ENCODE data around the gene SLC25A48.

SLC25A48 gene

DNA sequence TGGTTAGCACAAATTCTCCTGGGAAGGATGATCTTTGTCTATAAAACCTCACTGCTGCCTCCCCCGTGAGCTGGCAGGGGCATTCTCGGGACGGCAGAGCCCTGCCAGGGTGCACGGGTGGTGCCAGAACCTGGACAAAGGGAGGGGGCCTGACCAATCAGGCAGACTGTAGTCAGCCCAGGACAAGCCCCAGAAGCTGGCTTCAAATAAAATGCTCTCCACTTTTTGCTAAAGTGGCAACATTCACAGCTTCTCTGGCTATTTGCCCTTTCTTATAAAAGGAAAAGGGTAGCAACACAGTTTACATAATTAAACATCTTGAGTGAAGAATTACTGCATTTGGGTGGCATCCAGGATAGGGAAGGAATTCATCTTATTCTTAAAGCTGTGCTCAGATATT, 46.8 kb downstream of the SLC25A48 start:
- DNase-seq (ENCODE audit: low read depth, low spot score): no peak

- no peak for DNase-seq (ENCODE audit: low read depth, low spot score)
These were observed 47.4 kb downstream of the SLC25A48 start for GRCh38 chr5:135881819-135882218.

GRCh38 chr5:135883026-135883425, 48.6 kb downstream of the SLC25A48 start:
- DNase-seq (ENCODE audit: low read depth, low spot score): no peak

DNA sequence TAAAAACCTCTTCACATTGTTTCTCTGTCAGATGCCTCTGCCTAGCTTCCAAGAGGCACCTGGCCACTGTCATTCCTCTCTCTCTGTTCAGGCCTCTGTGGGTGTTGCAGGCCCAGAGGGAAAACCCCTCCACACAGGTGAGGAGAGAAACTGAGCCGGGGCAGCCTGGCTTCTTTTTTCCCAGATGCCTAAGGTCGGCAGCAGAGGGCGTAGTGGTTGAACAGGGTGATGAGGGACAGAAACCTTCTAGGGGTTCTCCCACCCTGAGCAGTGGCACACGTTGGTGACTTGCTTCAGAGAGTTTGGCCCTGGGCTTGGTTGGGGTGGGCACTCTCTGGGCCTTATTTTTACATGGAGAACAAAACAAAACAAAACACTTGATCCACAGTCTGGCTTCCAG, 49.0 kb downstream of the SLC25A48 start:
- no peak for DNase-seq (ENCODE audit: low read depth, low spot score)

DNA sequence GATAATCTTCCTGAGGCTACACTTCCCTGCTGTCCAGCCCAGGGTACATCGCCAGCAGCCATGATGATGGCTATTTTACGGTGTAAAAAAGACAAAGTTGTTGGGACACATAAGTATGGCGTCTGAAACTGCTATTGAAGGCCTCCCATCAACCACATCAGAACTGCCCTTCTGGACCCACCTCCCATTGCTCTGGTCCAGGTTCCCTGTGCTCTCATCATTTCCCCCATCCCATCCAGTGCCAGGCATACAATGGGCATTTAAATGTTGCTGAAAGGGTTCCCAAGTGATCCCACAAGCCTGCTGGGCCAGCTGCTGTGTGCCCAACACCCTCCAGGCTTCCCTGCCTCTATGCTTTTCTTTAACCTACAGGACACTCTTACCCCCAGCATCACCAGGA, 50.6 kb downstream of the SLC25A48 start:
- DNase-seq (ENCODE audit: low read depth, low spot score): no peak

DNA sequence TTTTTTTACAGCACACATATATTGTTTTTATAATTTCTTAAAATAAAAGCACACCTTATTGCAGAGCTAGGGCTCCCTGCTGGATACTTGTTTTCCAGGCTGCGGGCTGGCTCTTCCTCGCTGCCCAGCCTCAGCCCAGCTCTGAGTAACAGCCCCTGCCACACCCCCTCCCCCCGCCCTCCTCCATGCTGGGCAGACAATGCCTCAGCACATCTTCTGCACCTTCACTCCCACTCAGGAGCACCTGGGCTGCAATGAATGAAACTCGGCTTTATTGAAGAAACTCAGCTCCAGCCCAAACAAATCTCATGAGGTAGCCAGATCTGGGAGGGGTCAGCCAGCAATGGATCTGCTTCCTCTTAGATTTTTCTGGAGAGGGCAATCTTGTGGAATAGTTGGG, 51.7 kb downstream of the SLC25A48 start:
- no peak for DNase-seq (ENCODE audit: low read depth, low spot score)

DNA sequence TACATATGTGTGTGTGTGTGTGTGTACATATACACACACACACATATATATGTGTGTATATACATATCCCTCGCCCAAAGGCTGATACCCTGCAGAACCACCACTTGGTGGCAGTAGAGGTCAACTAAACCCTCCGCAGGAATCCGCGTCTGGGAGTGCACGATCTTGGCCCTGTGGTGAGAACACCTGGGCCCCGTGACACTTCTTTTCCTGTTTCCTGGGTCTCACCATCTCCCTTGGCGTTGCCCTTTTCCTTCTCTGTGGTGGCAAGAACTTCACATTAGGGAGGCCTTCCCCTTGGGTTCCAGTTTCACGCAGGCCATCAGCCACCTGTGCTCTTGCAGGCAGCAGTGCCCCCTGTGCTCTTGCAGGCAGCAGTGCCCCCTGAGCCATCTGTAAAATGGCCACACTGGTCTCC, 53.0 kb downstream of the SLC25A48 start:
- DNase-seq (ENCODE audit: low read depth, low spot score): peak; percentile 33

GRCh38 chr5:135887881-135888614, 53.6 kb downstream of the SLC25A48 start:
- DNase-seq (ENCODE audit: low read depth, low spot score): peak; percentile 10

GRCh38 chr5:135890296-135890695, 55.8 kb downstream of the SLC25A48 start:
- no peak for DNase-seq (ENCODE audit: low read depth, low spot score)

GRCh38 chr5:135890867-135891266, 56.4 kb downstream of the SLC25A48 start:
- DNase-seq (ENCODE audit: low read depth, low spot score): no peak

DNA sequence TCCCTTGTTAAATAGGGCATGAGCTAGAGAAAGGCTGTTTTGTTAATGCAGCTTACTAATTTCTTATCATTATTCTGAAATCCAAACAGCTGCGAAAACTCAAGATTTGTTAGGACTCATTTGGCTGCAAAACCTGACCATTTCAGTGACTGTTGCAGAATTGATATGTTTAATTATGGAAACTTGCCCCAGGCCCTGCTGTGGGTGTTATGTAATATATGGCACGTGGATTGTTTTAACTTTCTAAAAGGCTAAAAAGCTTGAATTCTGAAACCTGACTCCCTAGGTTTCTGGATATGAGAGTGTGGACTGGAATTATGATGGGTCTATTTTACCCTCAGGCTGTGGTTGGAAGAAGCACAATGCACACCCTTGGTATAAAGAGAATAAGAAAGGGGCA, 56.8 kb downstream of the SLC25A48 start:
- DNase-seq (ENCODE audit: low read depth, low spot score): no peak

- no peak for DNase-seq (ENCODE audit: low read depth, low spot score)
These were observed 57.3 kb downstream of the SLC25A48 start for GRCh38 chr5:135891791-135892190.

DNA sequence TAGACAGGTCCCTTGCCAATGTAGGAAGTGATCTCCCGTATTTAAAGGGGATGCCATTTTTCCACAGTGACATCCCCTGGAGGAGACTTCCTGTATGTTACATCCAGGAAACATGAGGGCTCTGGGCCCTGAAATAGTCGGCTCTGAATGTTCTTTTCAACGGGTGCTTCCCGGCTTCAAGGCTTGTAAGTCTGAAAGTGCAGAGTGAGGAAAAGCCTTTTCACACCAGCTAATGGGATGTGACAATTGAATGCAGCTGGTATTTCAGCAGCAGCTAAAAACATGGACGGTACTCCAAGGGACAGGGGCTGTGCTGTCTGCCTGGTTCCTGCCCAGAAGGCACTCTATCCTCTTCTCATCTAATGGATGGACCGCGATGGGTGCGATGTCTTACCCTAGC, 59.8 kb downstream of the SLC25A48 start:
- no peak for DNase-seq (ENCODE audit: low read depth, low spot score)

- DNase-seq (ENCODE audit: low read depth, low spot score): no peak
These were observed 60.3 kb downstream of the SLC25A48 start for GRCh38 chr5:135894789-135895188.

- DNase-seq (ENCODE audit: low read depth, low spot score): no peak
These were observed 61.1 kb downstream of the SLC25A48 start, which contains the start of gene IL9 for GRCh38 chr5:135895474-135896006. Gene IL9 (minus strand): TSS chr5:135895841. CDS start chr5:135895816, 25 bp downstream.

DNA sequence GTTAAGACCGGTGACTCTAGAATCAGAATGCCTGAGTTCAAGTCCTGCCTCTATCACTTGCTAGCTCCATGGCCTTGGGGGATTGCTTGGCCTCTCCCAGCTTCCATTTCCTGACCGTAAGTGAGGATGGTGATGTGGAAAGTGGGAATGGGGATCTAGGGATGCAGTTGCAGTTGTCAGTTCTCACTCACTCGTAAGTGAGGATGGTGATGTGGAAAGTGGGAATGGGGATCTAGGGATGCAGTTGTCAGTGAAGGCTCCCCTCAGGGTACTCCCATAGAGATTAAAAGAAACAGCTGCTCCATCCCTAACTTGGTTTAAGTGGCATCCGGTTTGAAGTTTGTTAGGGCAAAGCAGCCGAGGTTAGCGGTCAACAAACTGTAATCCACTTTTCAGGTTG, 64.2 kb downstream of the SLC25A48 start:
- DNase-seq (ENCODE audit: low read depth, low spot score): no peak

DNA sequence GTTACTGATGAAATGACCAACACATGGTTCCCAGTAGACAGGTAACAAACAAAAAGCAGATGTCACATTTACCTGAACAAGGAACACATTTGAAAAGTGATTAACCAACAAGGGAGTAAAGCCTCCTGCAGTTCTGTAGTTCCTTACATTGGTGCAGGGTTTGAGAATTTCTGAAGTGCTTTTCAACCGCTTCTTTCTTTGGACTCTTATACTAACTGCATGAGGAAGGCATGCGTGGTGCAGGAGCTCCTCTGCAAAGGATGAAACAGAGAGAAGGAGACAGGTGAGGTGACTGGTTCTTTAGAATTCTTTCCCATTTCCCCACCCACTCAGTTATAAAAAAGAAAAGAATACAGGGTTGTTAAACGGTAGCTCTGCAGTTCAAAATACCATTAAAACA, 65.8 kb downstream of the SLC25A48 start:
- no peak for DNase-seq (ENCODE audit: low read depth, low spot score)

GRCh38 chr5:135901633-135902032, 67.2 kb downstream of the SLC25A48 start:
- DNase-seq (ENCODE audit: low read depth, low spot score): no peak

DNA sequence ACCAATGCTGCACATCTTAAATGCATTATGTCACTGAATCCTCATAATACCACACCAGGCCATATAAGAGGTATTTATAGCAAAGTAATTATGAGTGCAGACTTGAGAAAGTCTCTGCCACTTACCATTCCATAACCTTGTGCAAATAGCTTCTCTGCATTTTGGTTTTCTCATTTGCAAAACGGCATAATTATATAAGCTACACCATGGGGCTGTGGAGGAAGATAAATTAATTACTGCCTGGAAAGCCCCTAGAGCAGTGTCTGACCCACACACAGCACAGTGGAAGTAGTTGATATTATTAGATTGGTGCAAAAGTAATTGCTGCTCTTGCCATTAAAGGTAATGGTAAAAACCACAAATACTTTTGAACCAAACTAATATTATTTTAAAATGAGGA, 70.7 kb downstream of the SLC25A48 start:
- DNase-seq (ENCODE audit: low read depth, low spot score): no peak

GRCh38 chr5:135913713-135914626, 79.5 kb downstream of the SLC25A48 start:
- DNase-seq (ENCODE audit: low read depth, low spot score): no peak

- DNase-seq (ENCODE audit: low read depth, low spot score): no peak
These were observed 81.1 kb downstream of the SLC25A48 start for GRCh38 chr5:135915466-135916001.

DNA sequence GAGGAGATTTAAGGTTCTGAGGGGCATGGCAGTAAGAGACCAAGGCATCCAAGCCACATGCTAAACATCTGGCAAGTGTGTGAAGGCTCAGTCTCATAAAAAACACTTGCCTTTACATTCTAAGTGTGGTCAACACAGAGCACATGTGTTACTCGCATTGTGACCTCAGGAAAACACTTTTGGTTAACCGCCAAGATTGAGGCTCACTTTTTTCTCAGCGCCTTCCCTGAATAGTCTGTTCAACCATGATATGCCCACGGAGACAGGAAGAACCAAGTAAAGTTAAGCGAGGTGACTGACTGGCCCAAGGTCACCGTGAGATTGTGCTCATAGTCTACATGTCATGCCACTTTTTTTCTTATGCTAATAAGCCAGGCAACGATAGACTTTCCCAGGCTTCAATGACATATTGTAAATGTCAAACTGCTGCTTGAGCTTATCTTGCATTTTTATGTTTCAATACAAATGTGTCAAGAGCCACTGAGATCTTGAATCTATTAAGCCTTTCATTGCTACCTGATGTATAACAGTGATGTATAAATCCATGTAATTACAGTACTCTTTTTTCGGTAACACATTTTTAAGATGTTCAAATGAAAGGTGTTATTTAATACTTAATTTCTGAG, 82.3 kb downstream of the SLC25A48 start:
- no peak for DNase-seq (ENCODE audit: low read depth, low spot score)

Data from smooth muscle cell of the brain vasculature (primary cell).